ENCODE data around the gene KNCN. TPM values are rescaled to one million over a fixed set of nuclear protein-coding genes. Genes with fewer than 3 reads are reported as not detected.

KNCN gene
- total RNA-seq, 4 donors from 2014 or later, result not detected

DNA sequence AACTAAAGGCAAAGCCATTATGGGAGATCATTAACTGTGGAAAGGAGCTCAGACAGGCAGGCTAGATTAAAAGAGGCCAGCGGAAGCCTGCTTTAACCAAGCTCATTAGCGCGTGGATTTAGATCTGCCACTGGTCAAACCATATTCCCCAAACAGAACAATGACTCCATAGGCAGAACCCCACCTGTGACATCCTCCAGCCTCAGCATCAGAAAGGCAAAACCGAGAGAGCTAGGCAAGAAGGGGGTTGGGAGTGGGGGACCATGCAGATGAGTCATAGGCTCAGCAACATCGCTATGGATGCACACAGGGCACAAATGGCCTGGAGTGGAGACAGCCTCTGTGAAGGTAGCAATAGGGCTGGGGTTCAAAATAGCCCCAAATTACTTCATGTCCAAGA, 32.0 kb upstream of the KNCN start:
- DNase-seq, result no peak
- Histone ChIP-seq H3K27me3 (no peaks in the 10 kb centered on the region), H3K4me1 (peaks cover 0 to 13% (median 0%) of the 10 kb centered on the region in 4 donors), H3K27ac (peak overlapping the region in 1 of 4 donors; percentile 25), H3K36me3 (peaks cover 0 to 65% (median 0%) of the 10 kb centered on the region in 3 donors), H3K4me3 (no peak overlapping the region), H3K9me3 (no peaks in the 10 kb centered on the region)
- TF ChIP-seq, protein P1, sequence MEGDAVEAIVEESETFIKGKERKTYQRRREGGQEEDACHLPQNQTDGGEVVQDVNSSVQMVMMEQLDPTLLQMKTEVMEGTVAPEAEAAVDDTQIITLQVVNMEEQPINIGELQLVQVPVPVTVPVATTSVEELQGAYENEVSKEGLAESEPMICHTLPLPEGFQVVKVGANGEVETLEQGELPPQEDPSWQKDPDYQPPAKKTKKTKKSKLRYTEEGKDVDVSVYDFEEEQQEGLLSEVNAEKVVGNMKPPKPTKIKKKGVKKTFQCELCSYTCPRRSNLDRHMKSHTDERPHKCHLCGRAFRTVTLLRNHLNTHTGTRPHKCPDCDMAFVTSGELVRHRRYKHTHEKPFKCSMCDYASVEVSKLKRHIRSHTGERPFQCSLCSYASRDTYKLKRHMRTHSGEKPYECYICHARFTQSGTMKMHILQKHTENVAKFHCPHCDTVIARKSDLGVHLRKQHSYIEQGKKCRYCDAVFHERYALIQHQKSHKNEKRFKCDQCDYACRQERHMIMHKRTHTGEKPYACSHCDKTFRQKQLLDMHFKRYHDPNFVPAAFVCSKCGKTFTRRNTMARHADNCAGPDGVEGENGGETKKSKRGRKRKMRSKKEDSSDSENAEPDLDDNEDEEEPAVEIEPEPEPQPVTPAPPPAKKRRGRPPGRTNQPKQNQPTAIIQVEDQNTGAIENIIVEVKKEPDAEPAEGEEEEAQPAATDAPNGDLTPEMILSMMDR (IDR thresholded peaks at IDR 0.05), result no peak

GRCh38 chr1:46582972-46583371, 31.5 kb upstream of the KNCN start:
- H3K36me3 ChIP-seq, result peaks cover 0 to 69% (median 0%) of the 10 kb centered on the region in 3 donors
- TF ChIP-seq, protein P1 (IDR thresholded peaks at IDR 0.05), result no peak
- TF ChIP-seq POLR2A (IDR thresholded peaks at IDR 0.05), result no peak
- peak overlapping the region in 3 of 4 donors; percentile 17 to 68 (median 49) for H3K27ac ChIP-seq
- H3K27me3 ChIP-seq, result no peaks in the 10 kb centered on the region
- H3K4me1 ChIP-seq, result peaks cover 0 to 13% (median 0%) of the 10 kb centered on the region in 4 donors
- no peaks in the 10 kb centered on the region for H3K9me3 ChIP-seq
- H3K4me3 ChIP-seq, result no peak overlapping the region
- DNase-seq, result no peak

DNA sequence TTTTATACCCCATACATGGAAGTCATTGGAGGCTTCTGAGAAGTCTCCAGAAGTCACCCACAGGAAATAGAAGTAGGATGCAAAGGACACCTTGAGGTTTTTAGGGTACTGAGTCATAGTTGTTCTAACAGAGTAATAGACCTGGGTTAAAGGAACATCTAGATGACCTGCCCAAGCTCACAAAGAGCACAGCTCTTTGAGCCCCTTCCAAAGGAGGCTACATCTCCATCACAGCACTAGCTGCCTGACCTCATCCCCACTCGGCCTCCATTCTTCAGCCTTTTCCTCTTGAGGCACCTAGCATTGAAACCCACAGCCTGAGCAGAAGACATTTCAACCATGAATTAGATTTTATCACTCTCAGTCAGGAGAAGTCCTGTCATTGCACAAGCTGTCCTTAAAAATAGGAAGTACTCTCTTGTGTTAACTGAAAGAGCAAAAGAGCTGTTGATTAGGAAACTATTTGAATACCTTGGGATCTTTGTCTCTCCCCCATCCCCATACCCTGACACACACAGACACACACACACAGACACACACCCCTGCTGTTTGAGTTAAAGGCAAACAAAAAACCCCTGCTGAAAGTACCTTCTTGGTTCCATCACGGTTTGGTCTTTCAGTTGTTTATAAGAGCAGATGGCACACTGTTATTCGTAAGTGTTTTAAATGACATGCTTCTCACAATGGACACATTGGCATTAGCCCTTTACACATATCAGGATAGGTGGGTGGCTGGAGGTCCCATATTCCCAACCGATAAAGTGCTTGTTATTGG, 30.4 kb upstream of the KNCN start:
- no peaks in the 10 kb centered on the region for H3K27me3 ChIP-seq
- peak overlapping the region; percentile 17 to 68 (median 40) for H3K27ac ChIP-seq
- H3K9me3 ChIP-seq, result no peaks in the 10 kb centered on the region
- no peak overlapping the region for H3K4me3 ChIP-seq
- no peak for DNase-seq
- H3K36me3 ChIP-seq, result peaks cover 0 to 80% (median 0%) of the 10 kb centered on the region in 3 donors
- TF ChIP-seq, protein P1 (IDR thresholded peaks at IDR 0.05), result no peak
- no peak for TF ChIP-seq POLR2A (IDR thresholded peaks at IDR 0.05)
- H3K4me1 ChIP-seq, result peaks cover 0 to 13% (median 0%) of the 10 kb centered on the region in 4 donors

GRCh38 chr1:46580140-46580903, 28.9 kb upstream of the KNCN start:
- TF ChIP-seq, protein P1 (IDR thresholded peaks at IDR 0.05), result no peak
- no peak for TF ChIP-seq POLR2A (IDR thresholded peaks at IDR 0.05)
- Histone ChIP-seq H3K9me3 (no peaks in the 10 kb centered on the region), H3K27ac (peak overlapping the region in 1 of 4 donors; percentile 49), H3K4me3 (no peak overlapping the region), H3K4me1 (peaks cover 0 to 13% (median 0%) of the 10 kb centered on the region in 4 donors), H3K36me3 (peaks cover 0 to 89% (median 0%) of the 10 kb centered on the region in 3 donors), H3K27me3 (no peaks in the 10 kb centered on the region)
- DNase-seq, result no peak

- Histone ChIP-seq H3K27me3 (no peaks in the 10 kb centered on the region), H3K27ac (no peak overlapping the region), H3K36me3 (peaks cover 0 to 83% (median 0%) of the 10 kb centered on the region in 3 donors), H3K9me3 (no peaks in the 10 kb centered on the region), H3K4me3 (no peak overlapping the region), H3K4me1 (peaks cover 0 to 6% (median 0%) of the 10 kb centered on the region in 4 donors)
- no peak for DNase-seq
- no peak for TF ChIP-seq POLR2A (IDR thresholded peaks at IDR 0.05)
- TF ChIP-seq, protein P1 (IDR thresholded peaks at IDR 0.05), result no peak
Observed at GRCh38 chr1:46577671-46578070, 26.2 kb upstream of the KNCN start.
